CD4-positive, alpha-beta T cell treated with Interleukin-2 at 100 ng/mL for 4 hours (primary cell): Measurements from ENCODE around the gene DGCR2.
A peak's percentile ranks its signal among the peaks of the same experiment; 100 is the strongest.

Source experiments
- DNase-seq: peaks from one replicate; pipeline ENCODE4 v3.0.0-alpha.2; 2020; ENCODE audit warnings: low spot score

Gene DGCR2

DNA sequence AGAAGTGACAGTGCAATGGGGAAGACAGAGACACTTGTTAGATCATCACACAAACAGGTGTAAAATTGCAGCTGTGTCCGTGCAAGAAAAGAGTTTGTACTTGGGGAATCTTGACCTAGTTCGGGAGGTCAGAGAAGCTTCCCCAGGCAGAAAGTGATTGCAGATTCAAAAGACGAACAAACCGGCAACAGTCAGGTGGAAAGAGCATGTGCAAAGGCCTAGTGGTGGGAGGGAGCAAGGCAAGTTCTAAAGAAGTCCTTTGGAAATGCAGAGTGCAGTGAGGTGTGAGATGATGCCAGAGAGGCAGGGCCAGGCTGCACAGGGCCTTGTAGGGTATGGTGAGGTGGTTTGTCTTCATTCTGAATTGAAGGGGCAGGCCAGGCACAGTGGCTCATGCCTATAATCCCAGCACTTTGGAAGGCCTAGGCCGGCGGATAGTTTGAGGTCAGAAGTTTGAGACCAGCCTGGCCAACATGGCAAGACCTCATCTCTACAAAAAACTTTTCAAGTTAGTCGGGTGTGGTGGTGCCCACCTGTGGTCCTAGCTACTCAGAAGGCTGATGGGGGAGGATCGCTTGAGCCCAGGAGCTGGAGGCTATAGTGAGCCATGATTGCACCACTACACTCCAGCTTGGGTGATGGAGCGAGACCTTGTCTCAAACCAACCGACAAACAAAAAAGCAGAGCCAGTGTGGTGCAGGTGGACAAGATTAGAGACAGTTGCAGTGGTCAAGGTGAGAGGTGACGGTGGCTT, 24.2 kb upstream of the DGCR2 start:
- DNase-seq, result no peak

DNA sequence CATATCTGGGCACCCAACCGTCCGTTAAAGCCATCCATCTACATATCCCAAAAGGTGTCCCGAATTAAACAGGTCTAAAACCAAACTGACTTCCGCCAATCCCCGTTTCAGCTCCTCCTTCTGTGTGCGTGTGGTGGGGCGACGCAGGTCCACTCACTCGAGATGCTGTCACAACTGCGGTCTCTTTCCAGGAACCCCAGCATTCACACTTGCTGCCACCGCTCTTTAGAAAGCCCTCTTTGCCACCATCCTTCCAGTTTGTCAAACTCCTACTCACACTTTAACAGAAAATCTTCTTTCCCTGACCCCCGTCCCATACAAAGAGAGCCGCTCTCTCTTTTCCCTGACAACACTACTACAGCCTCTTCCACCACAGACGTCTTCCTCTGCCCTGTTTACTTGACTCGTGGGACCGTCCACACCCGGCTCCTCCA, 21.8 kb upstream of the DGCR2 start:
- DNase-seq, result peak; percentile 39

DNA sequence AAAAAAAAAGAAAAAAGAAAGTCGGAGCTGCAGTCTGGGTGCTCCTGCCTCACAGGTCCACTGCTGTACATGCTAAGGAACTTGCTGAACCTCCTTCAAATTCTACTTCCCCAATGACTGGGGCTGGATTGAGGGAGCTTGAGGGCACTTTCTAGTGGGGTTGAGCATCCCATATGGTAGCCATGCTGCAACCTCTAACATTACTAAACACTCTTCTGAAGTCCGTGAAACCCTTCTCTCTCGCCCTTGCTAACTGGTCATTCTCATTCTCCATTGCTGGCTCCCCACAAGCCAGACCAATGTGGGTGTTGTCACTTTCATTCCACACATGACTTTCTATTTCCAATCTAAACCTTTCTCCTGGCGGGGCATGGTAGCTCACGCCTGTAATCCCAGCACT, 21.0 kb upstream of the DGCR2 start:
- no peak for DNase-seq

DNA sequence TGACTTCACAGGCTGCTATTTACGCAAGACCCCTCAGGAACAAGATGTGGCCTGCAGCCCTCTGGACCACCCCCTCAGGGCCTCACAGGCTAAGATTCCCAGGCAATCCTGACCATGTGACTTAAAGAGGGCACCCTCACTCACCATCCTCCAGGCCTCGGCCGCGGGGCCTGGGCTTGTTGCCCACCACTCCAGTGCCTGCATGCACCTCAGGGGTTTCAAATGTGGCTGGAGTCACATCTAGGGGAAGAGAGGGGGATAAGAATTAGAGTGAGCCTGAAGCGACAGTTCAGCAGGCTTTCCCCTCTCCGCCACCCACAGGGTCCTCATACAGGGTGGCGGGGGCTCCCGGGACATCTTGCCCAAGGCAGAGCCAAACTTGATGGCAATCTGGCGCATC, 20.2 kb upstream of the DGCR2 start:
- no peak for DNase-seq

DNA sequence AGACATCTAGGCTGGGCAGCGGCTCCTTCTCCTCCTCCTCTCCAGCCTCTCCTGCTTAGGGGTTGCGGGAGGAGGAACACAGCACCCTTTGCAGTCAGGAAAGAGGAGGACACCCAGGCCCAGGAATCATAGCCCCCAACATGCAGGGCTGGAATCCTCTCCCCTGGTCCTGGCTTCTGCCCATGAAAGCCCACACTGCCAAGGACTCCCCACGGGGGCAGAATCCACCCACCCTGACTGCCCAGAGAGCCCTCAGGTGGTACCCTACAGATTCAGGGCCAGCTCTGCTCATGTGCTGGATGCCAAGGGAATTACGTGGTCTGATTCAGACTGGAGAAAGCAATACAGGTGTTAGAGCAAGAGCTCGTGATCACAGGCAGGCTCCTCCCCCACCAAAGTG, 17.8 kb upstream of the DGCR2 start:
- no peak for DNase-seq

DNA sequence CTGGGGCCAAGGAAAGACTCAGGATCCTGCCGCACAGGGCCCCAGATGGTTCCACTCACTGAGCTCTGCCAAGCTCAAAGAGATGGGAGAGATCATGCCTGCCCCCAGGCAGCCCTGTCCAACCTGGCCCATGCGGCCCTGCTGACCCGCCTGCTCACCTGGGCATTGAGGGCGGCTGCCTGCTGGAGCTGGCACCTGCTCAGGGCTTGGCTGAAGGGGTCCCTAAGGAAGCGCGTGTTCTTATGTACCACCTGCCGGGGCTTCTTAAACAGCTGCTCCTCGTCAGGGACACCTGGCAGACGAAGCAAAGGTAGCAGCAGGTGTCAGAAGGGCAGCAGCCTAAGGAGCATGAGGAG, 16.8 kb upstream of the DGCR2 start:
- DNase-seq, result no peak

DNA sequence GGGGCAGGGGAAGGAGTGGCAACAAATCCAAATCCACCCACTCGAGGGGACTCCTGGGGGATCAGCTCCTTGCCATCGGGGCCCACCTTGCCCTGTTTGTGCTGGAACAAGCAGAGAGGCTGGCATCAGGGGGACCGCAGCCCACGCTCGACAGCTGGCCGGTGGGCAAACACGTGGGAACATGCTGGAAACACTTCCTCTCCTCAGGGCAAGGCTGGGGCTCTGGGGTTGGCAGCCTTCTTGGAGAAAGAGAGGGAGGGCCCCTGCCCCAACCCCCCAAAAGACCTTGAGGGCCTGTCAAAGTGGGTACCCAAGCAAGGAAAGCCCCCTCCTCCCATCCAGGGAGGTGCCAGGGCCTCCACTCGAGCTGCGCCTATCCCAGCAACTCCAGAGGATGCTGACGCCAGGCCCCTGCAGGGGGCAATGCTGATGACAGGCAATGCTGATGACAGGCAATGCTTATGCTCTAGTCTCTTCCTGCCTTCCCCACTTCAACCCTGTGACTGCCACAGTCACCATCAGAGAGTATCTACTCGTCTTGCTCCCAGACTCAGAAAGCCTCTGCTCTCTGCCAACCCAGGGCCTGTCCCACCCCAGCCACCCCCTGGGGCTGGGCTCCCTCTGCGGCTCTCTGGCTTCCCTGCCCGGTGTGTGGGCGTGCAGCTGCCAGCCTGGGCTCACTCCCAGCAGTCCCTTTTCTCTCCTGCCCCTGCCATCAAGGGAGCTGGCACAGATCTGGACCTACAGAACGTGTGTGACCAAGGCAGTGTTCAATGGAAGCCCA, 16.2 kb upstream of the DGCR2 start:
- no peak for DNase-seq

DNA sequence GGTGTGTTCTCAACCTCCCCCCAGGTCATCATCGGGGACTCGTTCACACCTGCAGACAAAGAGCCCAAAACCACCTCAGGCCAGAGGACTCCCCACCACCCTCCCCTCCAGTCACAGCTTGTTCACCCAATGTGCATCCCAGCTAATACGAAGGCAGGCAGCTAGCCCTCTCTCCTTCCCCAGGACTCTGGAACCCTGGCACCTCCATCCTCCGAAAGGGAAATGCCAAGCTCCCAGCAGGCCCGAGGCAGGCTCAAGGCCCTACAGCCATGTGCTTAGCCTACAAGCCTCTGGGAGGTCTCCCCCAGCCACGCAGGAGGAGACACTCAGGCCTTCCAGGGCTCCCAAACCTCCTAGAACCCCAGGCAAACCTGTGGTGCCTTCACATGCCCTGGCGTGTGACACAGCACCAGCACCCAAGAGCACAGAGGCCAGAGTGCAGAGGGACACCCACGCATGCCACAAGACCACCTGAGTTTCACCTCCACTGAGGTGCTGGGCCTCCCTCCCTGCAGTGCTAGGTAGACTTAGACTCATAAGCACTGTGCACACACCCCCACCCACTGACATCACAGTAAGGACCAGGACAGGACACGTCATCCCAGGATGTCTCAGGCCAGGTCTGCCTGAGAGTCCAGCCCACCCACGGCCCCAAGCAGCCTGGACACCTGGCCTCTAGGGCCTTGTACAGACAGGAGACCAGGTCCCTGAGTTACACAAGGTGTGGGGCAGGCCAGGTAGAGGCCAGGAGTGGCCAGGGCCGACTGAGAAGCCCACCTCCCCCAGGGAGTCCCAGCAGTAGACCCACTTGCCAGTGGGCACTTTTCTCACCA, 15.4 kb upstream of the DGCR2 start:
- no peak for DNase-seq

DNA sequence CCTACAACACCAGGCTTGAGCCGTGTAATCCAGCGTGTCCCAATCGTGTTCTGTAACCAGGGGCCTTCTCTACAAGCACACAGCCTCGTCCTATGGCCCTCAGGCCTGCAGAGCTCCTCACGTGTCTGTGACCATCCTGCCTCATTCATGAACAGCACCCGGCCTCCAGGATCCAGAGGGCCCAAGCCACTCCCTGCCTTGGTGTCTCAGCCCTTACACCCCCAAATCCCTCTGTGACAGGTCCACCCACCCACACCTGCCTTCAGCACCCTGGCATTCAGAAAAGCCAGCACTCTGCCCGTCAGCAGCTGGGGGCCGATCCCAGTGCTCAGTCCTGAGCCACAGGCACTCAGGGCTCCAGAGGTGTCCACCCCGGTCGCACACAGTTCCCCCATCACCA, 14.7 kb upstream of the DGCR2 start:
- no peak for DNase-seq

DNA sequence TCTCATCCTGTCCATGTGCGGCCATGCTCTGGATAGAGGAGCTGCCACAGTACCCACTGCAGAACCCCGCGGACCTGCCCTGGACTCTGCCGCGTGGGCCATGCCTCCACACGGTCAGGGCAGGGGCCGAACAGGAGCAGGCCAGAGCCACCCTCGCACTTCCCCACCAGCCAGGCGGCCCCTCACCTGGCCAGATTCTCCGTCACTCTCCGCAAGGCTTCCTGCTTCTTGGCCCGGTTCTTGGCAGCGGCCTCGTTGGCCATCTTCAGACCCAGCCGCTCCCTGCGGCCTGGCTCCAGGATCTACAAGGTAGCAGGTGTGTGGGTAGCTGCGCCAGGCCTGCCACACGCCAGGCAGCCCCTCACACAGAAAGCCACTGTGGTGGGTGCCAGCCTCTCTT, 12.7 kb upstream of the DGCR2 start:
- no peak for DNase-seq

DNA sequence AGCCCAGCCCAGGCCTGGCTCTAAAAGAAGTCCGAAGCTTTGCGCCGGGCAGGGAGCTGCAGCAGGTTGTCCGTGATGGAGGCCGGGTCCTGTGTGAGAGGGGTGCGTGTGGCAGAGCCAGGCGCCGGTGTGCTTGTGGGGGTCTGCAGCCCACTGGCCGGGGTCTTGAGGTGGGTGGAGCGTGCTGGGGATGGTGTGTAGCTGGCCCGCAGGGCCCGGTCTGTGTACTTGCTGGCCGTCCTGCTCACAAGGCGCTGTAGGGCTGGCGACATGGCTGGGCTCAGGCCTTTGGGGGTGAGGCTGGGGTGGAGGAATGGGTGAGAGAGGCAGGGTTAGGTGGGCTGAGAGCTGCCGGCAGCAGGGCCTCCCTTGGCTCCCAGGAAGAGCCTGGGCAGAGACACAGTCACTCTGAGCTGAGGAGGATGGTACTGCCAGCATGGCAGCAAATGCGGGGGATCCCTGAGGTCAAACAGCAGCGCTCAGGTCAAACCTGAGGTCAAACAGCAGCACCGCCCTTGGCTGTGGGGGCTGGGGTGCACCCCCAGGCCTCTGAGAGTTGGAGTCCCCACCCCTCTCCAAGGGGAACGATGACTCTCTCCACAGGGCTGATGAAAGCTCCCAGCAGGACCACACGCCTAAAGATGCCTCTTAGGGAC, 12.1 kb upstream of the DGCR2 start:
- DNase-seq, result no peak

DNA sequence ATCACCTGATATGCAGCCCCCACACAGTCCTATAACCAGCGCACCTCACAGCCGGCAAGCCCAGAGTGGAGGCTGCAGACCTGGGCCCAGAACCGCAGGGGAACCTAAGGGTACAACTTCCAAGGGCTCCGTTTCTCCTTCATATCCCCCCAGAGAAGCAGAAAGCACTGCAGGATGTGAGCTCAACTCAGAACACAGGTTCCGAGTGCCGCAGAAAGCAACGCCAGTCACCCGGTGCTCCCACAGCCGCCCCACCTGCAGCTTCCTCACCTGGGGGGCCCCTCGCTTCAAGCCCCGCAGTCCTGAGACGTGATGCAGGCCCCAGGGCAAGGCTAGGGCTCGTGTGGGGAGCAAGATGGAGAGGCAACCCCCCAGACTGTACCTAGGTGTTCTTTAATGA, 11.3 kb upstream of the DGCR2 start:
- DNase-seq, result no peak

DNA sequence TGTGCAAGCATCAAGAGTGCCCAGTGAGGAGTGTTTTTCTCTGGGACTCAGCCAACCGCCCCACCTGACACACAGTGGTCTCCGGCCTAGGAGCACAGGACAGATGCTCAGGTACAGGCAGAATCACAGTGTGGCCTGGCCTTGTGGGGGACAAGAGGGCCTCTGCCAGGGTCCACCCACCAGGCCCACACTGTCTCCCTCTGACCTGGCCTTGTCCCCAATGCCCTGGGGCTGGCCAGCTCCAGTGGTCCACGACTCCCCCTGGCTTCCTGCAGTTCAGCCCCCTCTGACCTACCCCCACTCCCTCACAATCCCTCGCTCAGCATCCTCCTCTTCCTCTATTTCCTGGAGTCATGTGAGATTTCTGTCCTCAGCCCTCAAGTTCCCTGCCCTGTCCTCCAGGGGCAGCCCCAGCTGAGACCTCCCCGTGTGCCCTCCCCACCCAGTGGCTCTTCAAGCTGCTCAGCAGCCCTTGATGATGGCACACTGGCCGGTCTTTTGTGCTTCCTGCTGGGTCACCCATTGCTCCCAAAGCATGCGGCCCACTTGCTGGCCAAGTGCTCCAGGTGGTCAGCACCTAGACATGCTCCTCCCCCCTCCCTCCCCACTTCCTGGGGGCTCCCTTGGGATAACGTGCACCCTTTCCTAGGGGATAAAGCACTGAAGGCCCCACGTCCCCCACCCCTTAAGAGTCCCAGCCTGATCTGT, 10.6 kb upstream of the DGCR2 start:
- no peak for DNase-seq

DNA sequence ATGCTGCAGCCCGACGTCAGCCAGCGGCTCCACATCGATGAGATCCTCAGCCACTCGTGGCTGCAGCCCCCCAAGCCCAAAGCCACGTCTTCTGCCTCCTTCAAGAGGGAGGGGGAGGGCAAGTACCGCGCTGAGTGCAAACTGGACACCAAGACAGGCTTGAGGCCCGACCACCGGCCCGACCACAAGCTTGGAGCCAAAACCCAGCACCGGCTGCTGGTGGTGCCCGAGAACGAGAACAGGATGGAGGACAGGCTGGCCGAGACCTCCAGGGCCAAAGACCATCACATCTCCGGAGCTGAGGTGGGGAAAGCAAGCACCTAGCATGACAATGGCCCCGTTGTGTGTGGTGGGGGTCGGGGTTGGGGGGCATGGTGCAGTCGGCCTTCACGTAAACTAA, 9.9 kb upstream of the DGCR2 start:
- no peak for DNase-seq

DNA sequence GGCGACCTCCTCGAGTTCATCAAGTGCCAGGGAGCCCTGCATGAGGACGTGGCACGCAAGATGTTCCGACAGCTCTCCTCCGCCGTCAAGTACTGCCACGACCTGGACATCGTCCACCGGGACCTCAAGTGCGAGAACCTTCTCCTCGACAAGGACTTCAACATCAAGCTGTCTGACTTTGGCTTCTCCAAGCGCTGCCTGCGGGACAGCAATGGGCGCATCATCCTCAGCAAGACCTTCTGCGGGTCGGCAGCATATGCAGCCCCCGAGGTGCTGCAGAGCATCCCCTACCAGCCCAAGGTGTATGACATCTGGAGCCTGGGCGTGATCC, 9.4 kb upstream of the DGCR2 start:
- DNase-seq, result no peak

DNA sequence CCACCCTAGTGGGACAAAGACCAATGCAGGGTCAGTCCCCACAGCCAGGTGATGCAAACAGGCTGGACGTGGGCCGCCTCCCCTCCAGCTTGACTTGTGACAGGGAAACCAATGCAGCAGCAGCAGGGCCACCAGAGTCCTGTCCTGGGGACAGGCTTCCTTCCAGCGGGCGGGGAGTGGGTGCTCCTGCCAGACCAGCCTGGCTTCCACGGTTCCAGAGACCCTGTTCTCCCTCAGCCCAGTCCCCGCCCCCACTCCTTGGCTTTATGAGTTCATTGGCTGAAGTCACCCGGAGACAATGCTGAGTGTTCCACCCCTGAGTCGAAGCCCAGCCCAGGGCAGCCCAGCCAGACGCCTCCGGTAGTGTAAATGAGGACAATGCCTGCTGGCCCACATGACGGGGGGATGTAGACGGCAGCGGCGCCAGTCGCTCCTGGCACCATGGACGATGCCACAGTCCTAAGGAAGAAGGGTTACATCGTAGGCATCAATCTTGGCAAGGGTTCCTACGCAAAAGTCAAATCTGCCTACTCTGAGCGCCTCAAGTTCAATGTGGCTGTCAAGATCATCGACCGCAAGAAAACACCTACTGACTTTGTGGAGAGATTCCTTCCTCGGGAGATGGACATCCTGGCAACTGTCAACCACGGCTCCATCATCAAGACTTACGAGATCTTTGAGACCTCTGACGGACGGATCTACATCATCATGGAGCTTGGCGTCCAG, 8.9 kb upstream of the DGCR2 start, which contains the start of gene TSSK2:
TSSK2 (plus strand) TSS at position 350 of the 726 bp plus-strand sequence; CDS start at position 442, 92 bp downstream.
- DNase-seq, result no peak

DNA sequence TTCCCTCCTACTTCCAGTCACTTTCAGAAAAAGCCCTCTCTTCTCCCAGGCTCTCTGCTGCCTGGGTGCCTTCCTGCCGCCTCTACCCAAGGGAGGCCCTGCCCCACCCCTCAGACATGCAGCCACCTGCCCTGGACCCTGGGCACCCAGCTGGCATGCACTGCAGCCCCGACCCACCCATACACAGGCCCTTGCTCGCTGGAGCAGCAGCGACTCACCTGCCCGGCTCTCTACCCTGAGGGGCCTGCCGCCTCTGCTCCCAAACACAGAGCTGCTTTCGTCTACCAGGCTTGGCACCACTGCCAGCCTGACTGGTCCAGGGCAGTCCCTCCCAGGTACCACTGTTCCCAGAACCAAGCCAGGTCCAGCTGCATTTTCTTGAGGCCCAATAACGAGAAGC, 7.7 kb upstream of the DGCR2 start:
- no peak for DNase-seq

DNA sequence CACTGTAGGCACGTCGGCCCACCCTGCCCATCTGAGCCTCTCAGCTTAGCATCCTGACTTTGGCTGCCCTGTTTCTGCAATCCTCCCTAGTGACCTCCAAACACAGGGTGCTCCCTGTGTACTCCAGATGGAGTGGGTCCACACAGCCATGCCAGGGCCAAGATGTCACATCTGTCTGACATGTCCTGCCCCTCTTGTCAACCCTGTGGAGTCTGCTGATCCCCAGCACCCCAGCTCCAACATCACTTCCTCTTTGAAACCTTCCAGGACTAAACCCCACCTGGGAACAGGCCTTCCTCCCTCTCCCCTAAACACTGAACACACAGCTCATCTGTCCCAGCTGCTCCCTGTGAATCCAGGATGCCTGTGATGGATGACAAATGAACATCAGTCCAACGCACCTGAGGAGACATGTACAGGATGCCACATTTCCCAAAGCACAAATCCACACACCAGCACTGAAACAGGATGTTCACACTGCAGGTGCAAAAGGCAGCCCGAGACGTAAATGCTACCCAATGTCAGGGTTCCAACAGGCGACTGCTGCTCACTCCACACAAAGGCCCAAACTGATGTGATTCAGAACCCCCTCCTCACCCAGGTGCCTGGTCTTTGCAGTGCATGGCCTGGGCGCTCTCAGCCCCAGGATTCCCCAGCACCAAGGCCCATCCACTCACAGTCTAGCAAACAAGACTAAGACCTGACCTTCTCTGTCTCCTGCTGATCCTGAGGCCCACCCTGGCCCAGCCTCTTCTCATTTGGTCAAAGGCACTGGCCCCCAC, 6.9 kb upstream of the DGCR2 start:
- no peak for DNase-seq

DNA sequence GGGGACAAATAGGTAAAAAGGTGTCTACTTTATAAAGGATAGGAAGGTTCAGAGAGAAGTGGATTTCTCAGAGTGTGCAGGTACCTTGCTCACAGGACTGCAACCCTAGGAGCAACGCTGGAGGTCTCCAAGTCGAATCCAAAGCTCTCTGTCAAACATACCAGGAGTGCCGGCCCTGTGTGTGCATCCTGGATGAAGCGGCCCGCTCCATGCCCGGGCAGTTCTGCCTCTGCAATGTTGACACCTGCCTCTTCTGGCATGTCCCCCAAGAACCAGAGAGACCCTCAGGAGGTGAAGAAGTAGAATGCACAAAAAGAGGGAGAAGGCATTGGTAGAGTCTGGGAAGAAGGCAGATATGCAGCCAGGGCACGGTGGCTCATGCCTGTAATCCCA, 5.8 kb upstream of the DGCR2 start:
- DNase-seq, result no peak

DNA sequence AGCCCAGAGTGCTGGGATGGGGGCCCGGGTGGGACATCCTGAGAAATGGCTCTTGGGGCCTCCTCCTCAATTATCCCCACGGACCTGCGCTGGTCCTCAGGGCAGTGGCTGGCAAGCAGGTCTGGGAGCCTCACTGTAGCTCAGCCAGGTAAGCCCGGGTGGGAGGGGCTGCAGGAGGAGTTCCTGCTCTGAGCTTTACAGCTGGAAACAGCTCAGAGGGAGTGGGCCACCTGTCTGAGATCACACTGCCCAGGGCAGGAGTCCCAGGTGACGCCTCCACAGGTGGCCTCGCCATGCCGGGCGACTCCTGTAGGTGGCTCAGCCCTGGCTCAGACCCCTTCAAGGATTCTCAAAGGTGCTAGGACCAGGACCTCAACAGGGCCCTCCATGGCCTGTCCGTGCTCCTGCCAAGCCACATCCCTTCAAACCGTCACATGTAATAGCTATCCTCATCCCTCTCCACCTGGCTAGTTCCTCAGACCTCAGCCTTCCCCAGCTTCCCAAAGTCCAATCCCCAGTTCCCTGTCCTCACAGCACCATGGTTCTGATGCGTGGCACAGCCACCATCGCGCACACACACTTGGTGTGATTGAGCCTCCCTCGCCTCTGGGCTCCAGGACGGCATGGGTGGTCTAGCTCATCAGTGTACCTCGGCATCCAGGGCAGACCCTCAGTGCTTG, 5.3 kb upstream of the DGCR2 start:
- no peak for DNase-seq
